HG02885 (cell line): ENCODE results near the gene ZMYND8.
A peak's percentile ranks its signal among the peaks of the same experiment; 100 is the strongest.
"Not testable (repeated sequence)": the region's sequence is repeated elsewhere in the genome, so short reads cannot be mapped to it uniquely, and the experiment has no call there.

ENCODE experiments used
- ATAC-seq: cut with Tn5 transposase; IDR thresholded peaks from one replicate; pipeline ENCODE4 v1.9.1; 2021; ENCODE audit warnings: mild to moderate bottlenecking; ENCODE audit not compliant: unreplicated experiment, poor library complexity

The ZMYND8 gene

DNA sequence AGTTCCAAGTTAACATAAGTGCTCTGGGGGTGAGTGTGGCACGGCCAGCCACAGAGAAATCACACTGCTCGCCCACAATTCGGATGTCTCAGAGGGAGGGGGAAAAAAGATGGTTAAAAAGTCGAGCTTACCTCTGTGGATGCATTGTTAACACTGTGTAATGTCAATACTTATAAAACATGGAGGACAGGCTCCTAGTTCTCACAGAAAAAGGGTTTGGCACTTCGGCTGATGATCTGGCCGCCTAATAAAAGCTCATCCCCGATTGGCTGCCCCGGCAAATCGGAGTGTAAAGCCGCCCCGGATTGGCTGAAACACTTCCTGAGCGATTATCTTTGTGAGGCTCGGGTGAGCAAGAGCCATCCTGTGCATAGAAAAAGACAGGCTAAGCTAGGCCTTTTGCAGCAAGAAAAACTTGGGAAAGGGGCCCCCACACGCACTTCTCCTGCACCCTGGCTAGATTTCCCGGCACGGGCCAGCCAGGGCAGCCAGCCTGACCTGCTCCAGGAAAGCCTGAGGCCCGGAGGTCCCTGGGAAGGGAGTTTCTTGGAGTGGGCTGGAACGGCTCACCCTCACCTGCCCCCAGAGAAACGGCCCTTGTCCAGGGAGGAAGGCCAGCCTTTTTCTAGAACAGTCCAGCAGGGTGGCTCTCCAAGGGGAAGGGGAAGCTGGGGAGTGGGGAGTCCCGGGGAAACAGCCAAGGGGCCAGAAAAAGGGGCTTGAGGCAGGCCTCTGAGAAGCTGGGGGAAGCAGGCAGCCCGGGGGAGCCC is at the start of gene ZMYND8:
TSS of gene ZMYND8 (minus strand) at position 174 of the 770 bp plus-strand sequence. CDS start at position 145, 29 bp downstream.
- ATAC-seq = peak; percentile 60

- no peak for ATAC-seq
Observed at GRCh38 chr20:47405775-47406325, 49.4 kb upstream of the ZMYND8 start.

DNA sequence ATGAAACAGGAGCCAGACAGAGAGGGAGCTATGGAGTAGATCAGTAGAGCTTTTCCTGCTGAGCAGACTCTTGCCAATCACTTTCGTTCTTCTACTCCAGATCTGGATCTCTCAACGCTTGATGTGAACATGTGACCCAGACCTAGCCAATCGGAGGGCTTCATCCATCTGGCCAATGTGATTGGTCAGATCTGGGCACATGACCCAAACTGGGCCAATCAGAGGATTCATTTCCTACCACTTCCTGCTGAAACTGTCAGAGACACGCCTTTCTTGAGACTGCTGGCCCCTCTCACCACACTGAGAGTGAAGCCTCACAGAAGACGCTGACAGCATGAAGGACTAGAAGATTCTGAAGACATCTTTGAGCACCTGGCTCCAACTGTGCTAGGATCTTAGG is 44.2 kb upstream of the ZMYND8 start:
- no peak for ATAC-seq

DNA sequence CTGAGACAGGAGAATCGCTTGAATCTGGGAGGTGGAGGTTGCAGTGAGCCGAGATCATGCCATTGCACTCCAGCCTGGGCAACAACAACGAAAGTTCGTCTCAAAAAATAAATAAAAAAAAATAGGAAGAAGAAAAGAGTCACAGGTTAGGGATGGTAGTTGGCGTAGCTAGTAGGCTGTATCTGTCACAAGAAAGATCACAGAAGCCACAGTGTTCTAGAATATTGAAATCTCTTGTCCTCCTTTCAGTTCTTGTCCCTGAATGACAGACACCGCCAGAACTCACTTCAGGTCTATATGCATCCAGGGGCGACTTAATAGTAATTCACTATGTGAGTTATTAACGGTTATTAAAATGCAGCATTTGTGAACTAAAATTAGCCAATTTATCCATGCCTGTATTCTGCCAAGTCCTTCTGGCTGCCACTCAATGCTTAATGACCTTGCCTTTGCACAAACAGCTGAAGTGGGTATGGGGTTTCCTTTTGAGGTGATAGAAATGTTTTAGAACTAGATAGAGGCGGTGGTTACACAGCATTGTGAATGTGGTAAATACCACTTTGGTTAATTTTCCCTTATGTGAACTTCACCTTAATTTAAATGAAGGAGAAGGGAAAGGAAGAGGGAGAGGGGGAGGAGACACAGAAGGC is 41.3 kb upstream of the ZMYND8 start:
- no peak for ATAC-seq

GRCh38 chr20:47396762-47397476 is 40.4 kb upstream of the ZMYND8 start:
- ATAC-seq = no peak

DNA sequence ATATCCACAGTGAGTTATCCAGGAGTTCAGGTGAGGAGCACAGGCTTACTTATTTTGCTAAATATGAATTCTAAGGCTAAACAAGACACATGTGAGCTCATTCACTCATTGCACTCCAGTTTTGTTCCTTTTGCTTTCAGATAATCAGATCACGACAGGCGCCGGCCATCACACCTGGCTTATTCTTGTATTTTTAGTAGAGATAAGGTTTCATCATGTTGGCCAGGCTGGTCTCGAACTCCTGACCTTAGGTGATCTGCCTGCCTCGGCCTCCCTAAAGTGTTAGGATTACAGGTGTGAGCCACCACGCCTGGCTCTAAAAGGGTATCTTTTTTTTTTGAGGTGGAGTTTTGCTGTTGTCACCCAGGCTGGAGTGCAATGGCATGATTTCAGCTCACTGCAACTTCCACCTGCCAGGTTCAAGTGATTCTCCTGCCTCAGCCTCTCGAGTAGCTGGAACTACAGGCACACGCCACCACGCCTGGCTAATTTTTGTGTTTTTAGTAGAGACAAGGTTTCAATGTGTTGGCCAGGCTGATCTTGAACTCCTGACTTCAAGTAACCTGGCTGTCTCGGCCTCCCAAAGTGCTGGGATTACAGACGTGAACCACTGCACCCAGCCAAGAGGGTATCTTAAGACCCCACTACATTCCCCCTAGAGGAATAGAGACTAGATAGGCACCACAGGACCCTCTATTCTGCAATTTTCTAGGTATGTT is 37.5 kb upstream of the ZMYND8 start:
- ATAC-seq = not testable (repeated sequence)

DNA sequence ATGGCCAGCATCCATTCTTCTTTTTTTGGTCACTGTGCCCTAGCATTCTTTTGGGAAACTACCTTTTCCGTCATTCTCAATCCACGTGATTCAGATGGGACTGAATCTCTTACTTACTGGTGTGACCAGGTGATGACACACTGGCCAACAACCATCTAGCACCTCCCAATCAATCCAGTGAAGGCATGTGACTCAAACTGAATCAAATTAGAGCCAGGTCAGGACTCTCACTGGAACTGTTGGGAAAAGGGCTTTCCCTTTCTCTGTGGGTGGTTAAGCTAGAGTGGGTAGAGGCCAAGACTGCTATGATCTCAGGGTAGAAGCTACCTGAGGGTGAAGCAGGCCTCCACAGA is 36.2 kb upstream of the ZMYND8 start:
- ATAC-seq = no peak

GRCh38 chr20:47392015-47392720 is 35.7 kb upstream of the ZMYND8 start:
- no peak for ATAC-seq

DNA sequence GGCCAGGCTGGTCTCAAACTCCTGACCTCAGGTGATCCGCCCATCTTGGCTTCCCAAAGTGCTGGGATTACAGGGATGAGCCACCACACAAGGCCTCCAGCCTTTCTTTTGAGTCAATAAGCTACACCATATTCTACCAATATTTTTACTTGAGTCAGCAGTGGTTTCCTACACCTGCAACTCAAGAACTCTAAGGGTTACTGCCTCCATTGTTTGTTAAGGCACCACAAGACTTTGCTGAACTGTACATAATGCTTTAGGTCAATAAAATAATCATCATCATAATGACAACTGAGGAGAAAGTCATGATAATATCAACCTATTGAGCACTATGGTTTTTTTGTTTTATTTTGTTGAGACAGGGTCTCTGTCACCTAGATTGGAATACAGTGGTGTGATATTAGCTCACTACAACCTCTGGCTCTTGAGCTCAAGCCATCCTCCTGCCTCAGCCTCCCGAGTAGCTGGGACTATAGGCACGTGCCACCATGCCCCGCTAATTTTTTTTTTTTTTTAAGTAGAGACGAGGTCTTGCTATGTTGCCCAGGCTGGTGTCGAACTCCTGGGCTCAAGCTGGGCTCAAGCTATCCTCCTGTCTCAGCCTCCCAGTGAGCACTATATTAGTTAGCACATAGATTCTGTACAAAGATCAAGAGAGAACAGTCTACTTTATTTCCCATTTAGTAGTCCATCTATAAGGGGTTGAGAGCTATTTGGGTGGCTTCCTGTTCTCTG is 34.9 kb upstream of the ZMYND8 start:
- no peak for ATAC-seq

DNA sequence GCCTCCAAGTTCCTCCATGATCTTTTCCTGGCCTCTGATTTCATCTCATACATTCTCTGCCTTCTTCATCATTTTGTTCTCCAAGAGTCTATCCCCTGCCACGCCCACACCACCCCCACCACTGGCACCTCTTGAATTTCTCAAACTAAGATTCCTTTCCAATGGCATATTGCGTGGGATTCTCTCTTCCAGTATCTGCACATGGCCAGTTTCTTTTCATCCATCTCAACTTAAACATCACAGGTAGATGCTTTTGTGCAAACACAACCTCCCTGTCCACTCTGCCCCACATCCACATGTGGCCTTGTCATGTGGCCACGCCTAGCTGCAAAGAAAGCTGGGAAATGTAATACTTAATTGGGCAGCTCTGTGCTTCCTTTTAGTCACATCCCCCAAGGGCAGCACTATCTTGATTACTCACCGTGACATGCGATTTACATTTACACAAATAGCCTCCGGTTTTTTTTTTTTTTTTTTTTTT is 33.4 kb upstream of the ZMYND8 start:
- no peak for ATAC-seq

DNA sequence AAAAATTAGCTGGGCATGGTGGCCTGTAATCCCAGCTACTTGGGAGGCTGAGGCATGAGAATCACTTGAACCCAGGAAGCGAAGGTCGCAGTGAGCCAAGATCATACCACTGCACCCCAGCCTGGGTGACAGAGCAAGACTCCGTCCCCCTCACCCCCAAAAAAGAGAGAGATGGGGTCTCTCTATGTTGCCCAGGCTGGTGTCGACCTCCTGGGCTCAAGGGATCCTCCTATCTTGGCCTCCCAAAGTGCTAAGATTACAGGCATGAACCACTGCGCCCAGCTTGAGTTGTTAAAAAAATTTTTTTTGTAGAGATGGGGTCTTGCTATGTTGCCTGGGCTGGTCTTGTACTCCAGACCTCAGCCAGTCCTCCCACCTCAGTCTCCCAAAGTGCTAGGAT is 29.5 kb upstream of the ZMYND8 start:
- not testable (repeated sequence) for ATAC-seq

- ATAC-seq = no peak
Observed at GRCh38 chr20:47382746-47383415, 26.4 kb upstream of the ZMYND8 start.

- no peak for ATAC-seq
Observed at GRCh38 chr20:47380481-47380880, 24.0 kb upstream of the ZMYND8 start.

DNA sequence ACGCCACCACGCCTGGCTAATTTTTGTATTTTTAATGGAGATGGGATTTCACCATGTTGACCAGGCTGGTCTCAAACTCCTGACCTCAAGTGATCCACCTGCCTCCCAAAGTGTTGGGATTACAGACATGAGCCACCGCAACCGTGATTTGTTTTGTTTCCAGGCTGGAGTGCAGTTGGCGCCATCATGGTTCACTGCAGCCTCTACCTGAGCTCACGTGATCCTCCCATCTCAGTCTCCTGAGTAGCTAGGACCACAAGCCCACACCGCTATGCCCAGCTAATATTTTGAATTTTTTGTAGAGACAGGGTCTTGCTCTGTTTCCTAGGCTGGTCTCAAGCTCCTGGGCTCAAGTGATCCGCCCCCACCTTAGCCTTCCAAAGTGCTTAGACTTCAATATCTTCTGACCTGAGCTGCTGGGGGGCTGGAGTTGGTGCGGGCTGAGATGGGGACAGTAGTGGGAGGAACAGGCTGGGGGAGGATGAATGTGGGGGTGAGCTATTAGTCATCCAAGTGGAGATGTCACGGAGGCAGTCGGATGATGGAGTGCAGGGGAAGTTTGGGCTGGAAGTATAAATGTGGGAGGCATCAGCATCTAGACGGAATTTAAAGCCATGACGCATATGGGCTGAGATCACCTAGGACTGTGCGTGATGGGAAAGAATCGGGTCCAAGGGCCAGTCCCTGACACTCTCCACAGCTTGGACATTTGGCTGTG is 23.1 kb upstream of the ZMYND8 start:
- ATAC-seq = no peak

GRCh38 chr20:47377122-47377722 is 20.7 kb upstream of the ZMYND8 start:
- ATAC-seq = no peak

DNA sequence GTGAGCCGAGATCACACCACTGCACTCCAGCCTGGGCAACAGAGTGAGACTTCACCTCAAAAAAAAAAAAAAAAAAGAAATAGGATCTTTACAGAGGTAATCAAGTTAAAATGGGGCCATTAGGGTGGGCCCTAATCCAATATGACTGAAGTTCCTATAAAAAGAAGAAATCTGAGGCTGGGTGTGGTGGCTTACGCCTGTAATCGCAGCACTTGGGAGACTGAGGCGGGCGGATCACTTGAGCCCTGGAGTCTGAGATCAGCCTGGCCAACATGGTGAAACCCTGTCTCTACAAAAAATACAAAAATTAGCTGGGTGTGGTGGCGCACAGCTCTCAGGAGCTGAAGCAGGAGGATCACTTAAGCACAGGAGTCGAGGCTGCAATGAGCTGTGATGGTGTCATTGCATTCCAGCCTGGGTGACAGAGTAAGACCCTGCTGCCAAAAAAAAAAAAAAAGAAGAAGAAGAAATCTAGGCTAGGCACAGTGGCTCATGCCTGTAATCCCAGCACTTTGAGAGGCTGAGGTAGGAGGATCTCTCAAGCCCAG is 19.7 kb upstream of the ZMYND8 start:
- not testable (repeated sequence) for ATAC-seq

DNA sequence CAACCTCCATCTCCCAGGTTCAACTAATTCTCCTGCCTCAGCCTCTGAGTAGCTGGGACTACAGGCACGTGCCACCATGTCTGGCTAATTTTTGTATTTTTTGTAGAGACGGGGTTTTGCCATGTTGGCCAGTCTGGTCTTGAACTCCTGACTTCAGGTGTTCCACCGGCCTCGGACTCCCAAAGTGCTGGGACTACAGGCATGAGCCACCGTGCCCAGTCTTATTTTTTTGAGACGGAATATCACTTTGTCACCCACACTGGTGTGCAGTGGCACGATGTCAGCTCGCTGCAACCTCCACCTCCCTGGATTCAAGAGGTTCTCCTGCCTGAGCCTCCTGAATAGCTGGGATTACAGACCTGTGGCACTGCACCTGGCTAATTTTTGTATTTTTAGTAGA is 17.6 kb upstream of the ZMYND8 start:
- ATAC-seq = not testable (repeated sequence)
